GM21526 (cell line): ENCODE measurements around the gene FXYD2.

Experiments
- ATAC-seq: cut with Tn5 transposase; IDR thresholded peaks from one replicate; pipeline ENCODE4 v1.9.1; 2021; ENCODE audit warnings: moderate library complexity; ENCODE audit not compliant: unreplicated experiment, low FRiP score

The FXYD2 gene

DNA sequence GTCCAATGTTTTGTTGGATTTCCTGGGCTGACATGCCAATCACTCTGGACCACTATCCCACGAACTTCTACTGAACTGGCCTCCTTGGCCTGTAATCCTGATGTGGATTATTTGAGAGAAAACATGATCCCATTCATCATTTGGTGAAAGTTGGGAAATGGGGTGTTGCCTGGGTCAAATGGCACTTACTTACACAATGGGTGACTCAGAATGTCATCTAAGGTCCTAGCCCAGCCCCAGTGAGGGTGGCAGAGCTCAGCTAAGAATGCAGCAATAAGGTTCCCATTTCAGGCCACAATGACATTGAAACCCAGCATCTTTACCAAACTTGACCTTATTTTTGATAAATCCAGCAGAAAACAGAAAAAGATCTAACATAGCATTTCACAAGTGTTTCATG is 19.5 kb downstream of the FXYD2 start:
- no peak for ATAC-seq

DNA sequence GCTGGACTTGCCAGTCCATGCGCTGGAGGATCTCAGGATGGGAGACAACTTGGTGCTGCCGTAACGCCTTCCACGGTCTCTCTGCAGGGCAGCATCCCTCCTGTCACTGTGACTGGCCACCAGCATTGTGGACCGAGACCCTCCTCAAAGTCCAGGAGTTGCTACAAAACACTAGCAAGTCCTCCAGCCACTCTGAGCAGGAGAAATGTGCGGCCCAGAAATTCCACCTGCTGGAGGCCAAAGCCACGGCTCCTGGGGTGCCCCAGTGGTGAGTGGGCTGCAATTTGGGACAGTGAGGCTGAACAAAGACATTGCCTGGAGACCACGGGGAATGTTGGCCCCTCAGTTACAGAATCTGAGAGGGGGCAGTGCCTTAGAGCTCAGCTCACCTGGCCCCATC is 20.6 kb downstream of the FXYD2 start:
- no peak for ATAC-seq

- no peak for ATAC-seq
Observed at GRCh38 chr11:117799634-117800033, 24.9 kb downstream of the FXYD2 start.

DNA sequence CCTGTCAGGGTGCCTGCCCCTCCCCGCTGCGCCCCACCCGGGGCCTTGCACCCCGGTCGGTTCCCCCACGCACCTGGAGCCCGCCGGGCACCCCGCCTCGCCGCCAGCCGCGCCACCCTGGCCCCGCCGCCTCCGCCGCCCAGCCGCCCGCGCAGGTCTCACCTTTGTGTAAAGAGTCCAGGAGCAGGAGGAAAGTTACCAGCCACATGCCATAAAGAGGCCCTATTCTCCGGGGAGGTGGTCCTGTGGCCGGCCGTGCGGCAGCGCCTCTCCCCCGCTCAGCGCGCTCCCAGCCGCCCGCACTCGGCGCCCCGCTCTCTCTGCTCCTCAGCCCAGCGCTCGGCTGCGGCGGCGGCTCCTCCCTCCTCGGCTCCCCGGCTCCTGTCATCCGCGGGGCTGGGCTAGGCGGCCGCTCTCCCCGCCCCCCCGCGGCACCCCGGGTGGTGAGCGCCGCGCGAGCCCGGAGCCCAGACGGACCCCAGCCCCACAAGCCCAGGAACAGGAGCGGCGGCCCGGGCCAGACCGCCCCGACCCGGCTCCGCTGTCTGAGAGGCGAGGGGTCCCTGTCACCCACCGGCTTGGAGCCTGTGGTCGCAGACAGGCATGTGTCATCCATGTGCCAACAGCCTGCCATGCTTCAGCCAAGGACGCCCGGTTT is 27.5 kb downstream of the FXYD2 start, which contains the start of gene DSCAML1:
DSCAML1 (minus strand) TSS at position 345 of the 658 bp plus-strand sequence; CDS start at position 208, 137 bp downstream.
- ATAC-seq: no peak

DNA sequence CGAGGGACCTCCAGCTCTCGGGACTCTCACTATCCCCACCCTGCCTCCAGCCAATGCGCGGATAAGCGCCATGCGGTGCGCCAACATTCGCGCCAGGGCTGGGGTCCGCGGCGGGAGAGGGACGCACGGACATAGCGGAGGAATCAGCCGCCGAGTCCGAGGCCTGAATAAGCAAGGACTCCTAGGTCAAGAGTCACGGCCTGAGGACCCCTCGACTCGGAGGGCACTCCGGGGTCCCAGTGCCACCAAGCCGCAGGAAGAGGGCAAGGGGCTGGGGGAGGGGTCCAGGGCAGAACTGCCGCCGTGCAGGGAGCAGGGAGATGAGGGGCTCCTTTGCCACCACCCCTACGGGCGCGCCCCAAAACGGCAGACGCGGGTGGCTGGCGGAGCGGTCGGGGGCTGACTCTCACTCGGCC is 28.1 kb downstream of the FXYD2 start:
- ATAC-seq: no peak

- ATAC-seq: no peak
Observed at GRCh38 chr11:117795638-117796455, 28.7 kb downstream of the FXYD2 start.

DNA sequence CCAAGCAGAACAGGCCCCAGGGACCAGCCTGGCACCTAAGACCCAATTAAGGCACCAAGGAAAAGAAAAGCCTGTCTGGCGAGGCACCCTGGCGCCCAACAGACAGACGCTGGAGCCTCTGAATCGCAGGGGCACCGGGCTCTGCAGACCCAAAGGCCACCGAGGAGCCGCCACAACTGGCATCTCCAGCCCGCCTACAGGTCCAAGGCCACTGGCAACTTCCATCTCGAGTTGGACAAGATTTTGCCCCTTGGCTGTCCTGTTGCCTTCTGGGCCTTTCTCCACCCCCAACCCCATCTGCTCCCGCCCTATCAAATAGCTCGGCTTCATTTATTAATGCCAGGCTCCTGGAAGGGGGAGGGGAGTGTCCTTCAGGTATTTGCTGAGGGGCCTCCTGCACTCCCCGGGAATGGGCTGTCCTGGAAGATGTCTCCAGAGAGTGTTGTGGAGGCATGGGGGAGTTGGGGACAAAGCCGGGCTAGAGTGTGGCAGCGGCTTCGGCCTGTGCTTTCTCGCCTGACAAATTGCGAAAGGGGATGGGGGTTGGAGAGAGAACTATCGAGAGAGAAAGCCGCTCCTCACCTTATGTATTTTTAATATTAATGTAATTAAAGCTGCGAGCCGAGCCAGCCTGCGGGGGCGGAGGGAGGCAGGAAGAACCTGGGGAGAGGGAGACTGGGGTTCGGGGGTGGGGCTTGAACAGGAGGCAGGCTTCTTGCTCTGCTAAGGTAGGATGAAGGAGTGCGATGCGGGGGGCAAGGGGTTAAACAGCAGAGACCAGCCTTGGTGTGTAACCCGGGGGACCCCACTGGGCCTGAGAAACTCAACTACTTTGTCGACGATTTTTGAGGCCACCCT is 29.5 kb downstream of the FXYD2 start:
- ATAC-seq: no peak

GRCh38 chr11:117794135-117794534 is 30.4 kb downstream of the FXYD2 start:
- no peak for ATAC-seq

DNA sequence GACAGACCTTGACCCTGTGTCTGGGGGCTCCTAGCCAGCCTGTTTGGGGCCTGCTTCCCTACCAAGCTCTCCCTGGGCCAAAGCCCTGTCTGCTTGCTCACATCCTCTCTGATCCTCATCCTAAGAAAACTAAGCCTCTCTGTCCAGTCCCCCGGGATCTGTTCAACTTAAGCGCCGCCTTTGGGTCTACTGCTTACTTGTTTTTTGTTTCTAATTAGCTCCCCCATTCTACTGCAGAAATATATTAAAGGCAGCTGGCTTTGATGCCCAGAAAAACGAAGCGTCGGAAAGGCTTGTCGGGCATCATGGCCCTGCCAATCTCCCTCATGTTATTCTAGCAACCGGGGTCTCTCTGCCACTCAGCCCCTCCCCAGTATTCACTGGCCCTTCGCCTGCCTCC is 31.0 kb downstream of the FXYD2 start:
- no peak for ATAC-seq

GRCh38 chr11:117792992-117793391 is 31.6 kb downstream of the FXYD2 start:
- no peak for ATAC-seq

GRCh38 chr11:117792241-117792640 is 32.3 kb downstream of the FXYD2 start:
- ATAC-seq: no peak

DNA sequence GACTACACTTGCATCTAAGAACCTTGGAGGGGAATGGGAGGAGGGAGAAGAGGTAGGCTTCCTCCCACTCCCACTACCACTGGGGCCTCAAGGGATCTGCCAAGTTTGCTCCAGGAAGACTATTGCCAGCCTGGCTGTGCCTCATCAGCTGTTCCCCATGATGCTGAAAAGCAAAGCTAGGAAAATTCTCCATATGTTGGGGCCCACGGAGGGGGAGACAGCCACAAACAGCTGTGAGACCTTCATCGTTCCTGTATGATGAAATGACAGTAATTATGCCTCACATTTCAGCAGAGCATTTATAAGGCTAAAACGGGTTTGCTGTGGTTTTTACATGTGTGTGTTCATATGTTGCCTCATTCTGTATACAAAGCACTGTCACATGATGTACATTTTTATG is 34.3 kb downstream of the FXYD2 start:
- ATAC-seq: no peak

- no peak for ATAC-seq
Observed at GRCh38 chr11:117789241-117789640, 35.3 kb downstream of the FXYD2 start.

DNA sequence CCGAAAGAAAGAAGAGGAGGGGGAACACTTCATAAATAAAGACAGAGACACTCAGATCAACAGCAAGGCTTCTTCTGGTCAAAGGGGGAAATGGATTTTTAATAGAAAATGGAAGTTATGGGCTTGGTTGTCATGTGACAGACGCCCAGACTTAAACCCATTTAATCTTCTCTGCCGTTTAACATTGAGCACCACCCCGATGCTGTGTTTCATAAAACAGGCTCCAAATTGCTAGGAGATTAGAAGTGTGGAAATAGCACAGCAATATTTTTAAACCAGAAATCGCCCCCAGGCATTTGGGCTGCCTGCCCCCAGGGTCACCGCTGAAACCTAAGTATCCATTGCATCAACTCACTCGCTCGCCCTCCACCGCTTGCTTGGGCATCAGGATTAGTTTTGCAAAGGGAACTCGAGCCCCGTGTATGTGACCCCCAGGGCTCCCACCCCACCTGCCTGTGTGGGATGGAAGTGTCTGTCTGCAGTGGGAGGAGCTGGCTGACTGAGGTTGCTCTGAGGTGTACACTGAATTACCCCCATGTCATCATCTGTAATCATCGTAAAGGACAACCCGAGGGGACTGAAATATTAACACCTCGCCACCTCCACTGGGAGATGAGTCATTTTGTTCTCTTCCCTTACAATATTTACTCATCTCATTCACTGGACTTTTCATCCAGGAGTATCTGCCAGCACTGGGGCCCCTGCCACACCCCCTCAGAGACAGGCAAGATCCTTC is 38.2 kb downstream of the FXYD2 start:
- no peak for ATAC-seq

DNA sequence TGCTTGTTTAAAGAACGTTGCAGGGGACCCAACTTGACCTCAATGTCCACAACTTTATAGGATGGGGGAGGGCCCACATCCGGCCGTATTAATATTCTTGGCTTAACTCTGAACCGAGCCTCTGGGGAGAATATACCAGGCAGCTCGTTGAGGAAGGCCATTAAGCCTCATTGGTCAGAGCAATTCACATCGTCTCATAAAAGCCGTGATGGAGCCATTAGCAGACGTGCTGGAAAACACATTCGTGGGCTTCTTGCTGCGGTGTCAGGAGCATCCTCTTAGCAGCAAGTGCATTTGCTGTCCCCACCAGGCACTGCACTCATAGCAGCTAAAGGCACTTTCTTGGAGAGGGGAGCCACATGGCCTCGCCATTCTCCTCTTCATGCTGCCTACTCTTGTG is 42.4 kb downstream of the FXYD2 start:
- ATAC-seq: no peak

DNA sequence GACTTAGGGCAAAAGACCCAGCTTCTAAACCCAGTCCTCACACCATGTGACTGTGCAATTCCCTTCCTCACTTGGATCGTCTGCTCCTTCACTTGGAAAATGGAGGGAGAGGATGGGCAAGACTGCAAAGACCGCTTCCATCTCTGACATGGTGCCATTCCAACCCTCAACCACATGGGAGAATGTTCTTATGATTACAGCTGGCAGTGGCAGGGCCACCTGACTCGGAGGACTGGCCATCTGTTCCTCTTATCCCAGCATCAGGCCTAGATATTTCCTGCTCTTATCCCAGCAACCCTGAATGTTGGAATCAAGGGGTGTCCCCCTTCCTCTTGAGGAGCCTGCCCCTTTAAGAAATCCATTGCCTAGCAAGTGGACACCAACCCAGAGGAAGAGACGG is 42.9 kb downstream of the FXYD2 start:
- no peak for ATAC-seq

- no peak for ATAC-seq
Observed at GRCh38 chr11:117780456-117780855, 44.1 kb downstream of the FXYD2 start.

- no peak for ATAC-seq
Observed at GRCh38 chr11:117774553-117774952, 50.0 kb downstream of the FXYD2 start.

DNA sequence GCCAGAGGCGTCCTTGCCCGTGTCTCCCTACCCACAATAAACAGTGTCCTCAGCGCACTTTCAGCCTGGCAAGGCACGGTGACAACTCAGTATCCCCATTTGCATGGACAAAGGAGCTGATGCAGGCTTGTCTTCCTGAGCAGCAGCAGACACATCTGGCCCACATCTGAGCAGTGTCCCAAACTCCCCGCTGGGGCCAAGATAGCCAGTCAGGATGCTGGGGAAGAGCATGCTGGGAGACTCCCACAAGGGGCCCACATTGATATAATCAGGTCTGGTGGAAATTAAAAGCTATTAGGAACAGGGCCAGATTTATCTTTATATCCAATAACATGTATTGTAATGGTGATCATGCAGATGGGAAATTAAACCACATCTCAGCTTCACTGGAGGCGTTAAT is 52.2 kb downstream of the FXYD2 start:
- no peak for ATAC-seq

DNA sequence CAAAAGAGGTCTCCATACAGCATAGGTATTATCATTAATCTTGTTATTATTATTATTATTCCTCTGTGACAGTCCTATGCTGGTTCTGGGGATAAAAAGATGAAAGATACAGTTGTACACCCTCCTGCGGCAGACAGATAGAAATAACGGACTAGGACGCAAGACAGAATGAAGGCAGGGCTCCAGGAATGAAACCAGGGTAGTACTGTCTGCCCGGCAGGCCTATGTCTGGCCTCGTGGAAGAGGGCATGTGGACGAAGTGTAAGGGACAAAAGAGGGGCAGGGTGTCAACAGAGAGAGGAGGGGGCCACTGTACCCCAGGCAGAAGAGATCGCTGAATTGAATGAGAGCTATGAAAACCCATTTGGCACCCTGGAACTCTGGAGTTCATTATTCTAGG is 52.7 kb downstream of the FXYD2 start:
- ATAC-seq: no peak
